Activated CD4-positive, CD25-positive, alpha-beta regulatory T cell treated with anti-CD3 and anti-CD28 coated beads, Interleukin-2, amount 50 U/mL, for 16 hours (primary cell): ENCODE measurements around the gene ADGRB3.
"Not testable (repeated sequence)": the region's sequence is repeated elsewhere in the genome, so short reads cannot be mapped to it uniquely, and the experiment has no call there.

ENCODE experiments used
- DNase-seq: peaks from one replicate; pipeline ENCODE4 v3.0.0-alpha.2; 2020; ENCODE audit warnings: low read depth, low spot score

The ADGRB3 gene

DNA sequence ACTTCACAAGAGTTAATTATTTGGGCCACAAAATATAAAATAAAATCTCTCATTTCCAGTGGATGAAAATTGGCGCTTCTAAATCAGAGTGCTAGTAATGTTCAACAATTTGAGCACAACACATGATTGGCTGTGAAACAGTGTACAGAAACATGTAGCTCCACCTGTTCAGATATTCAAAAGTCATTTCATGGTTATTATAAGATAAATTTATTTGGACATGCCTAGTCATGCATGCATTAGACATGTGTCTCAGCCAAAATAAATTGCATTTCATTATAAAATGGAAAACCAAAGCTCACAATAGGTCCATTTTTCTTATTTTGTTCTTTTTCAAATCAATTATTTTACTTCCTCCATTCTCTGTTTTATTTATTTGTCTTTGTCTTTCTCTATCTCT lies 786.9 kb downstream of the ADGRB3 start:
- no peak for DNase-seq

DNA sequence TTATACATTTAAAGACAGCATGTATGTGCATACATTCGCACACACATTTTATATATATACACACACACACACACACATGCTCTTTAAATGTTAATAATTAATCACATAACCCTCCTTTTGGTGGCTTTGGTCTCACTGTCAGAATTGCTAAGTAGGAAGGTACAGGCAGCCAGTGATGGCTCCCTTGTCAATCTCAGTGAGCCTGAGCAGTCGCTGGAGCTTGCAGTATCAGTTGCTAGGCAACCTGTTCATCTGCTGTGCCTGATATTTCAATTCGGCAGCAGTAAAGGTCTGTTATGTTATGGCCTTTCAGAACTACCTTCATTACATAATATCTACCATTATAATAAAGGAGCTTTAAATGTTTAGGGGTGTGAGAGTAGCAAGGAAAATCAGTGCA lies 787.4 kb downstream of the ADGRB3 start:
- DNase-seq, result no peak

DNA sequence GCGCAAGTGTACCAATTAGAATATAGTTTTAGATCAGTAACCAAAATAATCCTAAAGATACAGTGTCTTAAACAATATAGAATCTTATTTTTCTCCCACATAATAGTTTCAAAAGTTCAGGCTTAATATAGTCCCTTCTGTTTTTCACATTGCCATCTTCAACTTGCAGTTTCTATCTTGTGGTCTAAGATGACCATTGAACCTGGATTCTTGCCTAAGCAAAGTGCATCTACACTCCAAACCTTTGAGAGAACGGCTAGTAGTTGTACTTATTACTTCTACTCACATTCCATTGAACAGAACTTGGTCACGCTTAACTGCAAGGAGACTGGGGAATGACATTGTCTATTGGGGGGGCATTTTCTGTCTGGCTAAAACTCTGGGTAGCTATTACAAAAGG lies 788.7 kb downstream of the ADGRB3 start:
- DNase-seq, result no peak

DNA sequence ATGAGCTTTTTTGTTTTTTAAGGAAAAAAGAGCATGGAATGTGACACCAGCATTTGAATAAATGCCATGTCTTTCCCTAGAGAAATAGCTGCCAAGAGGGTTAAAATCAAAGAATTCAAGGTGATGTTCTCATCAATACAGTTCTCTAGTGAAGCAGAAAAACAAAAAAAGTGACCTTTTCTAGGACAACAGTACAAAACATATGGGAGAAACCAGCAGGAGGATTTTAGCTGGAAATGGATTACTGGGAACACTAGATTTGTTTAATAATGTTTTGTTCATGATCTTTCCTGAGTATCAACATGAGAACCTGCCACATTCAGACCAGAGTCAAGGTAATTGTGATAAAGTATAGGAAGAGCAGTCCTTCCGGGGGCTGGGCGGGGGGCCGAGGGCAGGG lies 789.5 kb downstream of the ADGRB3 start:
- DNase-seq, result no peak

DNA sequence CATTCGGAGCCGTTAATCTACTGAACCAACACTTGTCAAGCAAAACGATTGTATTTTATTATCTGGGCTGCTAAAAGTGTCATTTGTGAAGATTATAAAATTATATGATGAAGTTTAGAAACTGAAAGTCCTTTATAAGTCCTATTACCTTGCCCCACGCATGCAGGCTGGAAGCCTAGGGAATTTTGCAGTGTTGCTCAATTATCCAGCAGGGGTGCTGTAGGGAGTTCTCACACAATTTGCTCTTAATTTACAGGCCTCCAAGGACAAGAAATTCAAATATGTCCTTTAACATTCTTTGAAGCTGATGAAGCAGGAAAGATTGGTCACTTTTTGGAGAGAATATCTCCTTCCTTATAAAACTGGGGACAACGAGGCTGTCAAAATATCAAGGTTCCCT lies 792.8 kb downstream of the ADGRB3 start:
- no peak for DNase-seq

DNA sequence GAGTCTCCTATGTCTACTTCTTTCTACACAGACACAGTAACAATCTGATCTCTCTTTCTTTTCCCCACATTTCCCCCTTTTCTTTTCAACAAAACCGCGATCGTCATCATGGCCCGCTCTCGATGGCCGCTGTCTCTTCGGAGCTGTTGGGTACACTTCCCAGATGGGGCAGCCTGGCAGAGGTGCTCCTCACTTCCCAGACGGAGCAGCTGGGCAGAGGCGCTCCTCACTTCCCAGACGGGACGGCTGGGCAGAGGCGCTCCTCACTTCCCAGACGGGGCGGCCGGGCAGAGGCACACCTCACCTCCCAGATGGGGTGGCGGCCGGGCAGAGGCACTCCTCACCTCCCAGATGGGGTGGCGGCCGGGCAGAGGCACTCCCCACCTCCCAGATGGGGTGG lies 797.1 kb downstream of the ADGRB3 start:
- DNase-seq, result not testable (repeated sequence)

DNA sequence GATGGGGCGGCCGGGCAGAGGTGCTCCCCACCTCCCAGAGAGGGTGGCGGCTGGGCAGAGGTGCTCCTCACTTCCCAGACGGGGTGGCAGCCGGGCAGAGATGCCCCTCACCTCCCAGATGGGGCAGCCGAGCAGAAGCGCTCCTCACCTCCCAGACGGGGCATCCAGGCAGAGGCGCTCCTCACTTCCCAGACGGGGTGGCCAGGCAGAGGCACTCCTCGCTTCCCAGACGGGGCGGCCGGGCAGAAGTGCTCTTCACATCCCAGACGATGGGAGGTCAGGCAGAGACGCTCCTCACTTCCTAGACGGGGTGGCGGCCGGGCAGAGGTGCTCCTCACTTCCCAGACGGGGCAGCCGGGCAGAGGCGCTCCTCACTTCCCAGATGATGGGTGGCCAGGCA lies 798.0 kb downstream of the ADGRB3 start:
- DNase-seq, result not testable (repeated sequence)

DNA sequence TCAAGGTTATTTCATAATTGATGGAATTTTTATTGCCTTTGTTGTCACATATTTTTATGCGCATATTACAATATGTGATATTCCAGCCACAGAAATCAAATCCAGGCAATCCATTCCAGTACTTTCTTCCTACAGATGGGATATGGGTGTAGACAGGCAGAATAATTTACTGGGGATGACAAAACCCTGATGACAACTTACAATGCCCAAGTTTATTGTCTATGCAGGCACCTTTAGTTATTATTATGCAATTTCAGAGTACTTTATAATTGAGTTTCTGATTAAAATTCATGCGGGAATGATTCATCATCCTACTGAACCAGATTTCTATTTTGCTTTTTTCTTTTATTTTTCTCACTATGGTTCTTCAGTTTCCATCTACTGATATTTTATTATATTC lies 803.0 kb downstream of the ADGRB3 start:
- no peak for DNase-seq
